ENCODE results near the gene PC. TPM values are rescaled to one million over a fixed set of nuclear protein-coding genes. Genes with fewer than 3 reads are reported as not detected.

The PC gene
- total and polyA plus RNA-seq, 5 experiments from 2014 or later: 3.5 to 8.5 (median 6.9) TPM

GRCh38 chr11:66883016-66883965 lies 74.9 kb downstream of the PC start:
- ATAC-seq (peak; percentile 69 to 72), DNase-seq (peak; percentile 28 to 76 (median 50))
- H3K4me3 Mint-ChIP-seq: no peak overlapping the region
- peaks cover 15 to 28% (median 20%) of the 10 kb centered on the region in 4 donors for H3K4me1 Mint-ChIP-seq
- no peaks in the 10 kb centered on the region for H3K36me3 Mint-ChIP-seq
- H3K27me3 Mint-ChIP-seq: no peaks in the 10 kb centered on the region
- peak overlapping the region in 3 of 10 donors; percentile 8 to 34 (median 23) for H3K27ac Mint-ChIP-seq
- POLR2A ChIA-PET: interaction anchor here (0.5 kb wide), 1 partner anchor 1729 kb away, joined by 3 read pairs; no protein-coding TSS in a partner anchor
- H3K9me3 Mint-ChIP-seq: no peaks in the 10 kb centered on the region

DNA sequence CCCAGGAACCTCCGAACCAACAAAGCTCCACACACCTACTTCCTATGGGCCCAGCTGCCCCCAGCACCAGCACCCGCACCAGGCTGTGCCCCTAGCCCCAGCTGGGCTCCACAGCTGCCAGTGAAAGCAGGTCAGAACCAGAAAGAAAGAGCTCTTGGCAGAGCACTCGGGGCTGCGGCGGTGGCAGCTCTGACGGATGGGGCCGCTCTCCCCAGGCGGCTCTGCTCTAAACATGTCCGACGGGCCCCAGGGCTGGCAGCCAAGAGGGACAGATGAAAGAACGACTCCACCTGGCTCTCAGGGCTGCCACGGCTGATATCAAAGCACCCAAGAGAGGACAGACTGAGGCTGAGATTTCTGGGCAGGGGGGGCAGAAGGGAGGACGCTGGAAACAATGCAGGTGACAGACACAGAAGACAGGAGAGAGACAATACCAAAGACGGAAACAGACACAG lies 75.6 kb downstream of the PC start:
- H3K27ac Mint-ChIP-seq: no peak overlapping the region
- no peaks in the 10 kb centered on the region for H3K9me3 Mint-ChIP-seq
- no peaks in the 10 kb centered on the region for H3K27me3 Mint-ChIP-seq
- POLR2A ChIA-PET: no interaction called here
- no peak overlapping the region for H3K4me3 Mint-ChIP-seq
- no peaks in the 10 kb centered on the region for H3K36me3 Mint-ChIP-seq
- no peak for ATAC-seq
- DNase-seq: no peak
- H3K4me1 Mint-ChIP-seq: peaks cover 15 to 28% (median 20%) of the 10 kb centered on the region in 4 donors

DNA sequence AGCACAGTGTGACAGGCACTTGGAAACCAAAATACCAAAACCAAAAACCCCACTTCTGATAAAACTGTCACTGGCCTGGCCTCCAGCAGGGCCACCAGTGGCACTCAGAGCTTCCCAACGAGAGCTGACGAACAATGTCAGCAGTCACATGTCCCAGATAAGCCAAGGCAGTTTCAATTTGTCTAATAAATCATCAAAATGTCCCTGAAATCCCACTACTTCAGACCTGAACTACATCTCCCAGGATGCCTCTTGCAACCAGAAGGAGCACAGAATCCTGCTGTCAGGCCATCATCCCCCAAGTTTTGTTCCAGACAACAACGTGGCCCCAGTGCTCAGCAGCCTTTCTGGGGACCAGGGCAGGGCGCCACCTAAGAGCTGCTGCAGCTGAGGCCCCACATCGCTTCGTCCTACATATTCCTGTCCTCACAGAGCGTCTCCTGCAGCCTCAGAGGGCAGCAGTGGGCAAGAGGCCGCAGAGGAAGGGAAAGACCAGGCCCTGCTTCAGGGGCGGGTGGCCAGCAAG lies 76.2 kb downstream of the PC start:
- Mint-ChIP-seq H3K36me3 (no peaks in the 10 kb centered on the region), H3K4me1 (peaks cover 15 to 28% (median 20%) of the 10 kb centered on the region in 4 donors), H3K27ac (no peak overlapping the region), H3K4me3 (no peak overlapping the region), H3K27me3 (no peaks in the 10 kb centered on the region), H3K9me3 (no peaks in the 10 kb centered on the region)
- no peak for DNase-seq
- POLR2A ChIA-PET: no interaction called here
- no peak for ATAC-seq

GRCh38 chr11:66881451-66881835 lies 76.7 kb downstream of the PC start:
- Mint-ChIP-seq H3K27ac (peak overlapping the region in 2 of 10 donors; percentile 37 to 80), H3K4me1 (peaks cover 15 to 28% (median 20%) of the 10 kb centered on the region in 4 donors), H3K36me3 (peaks cover 0 to 2% (median 0%) of the 10 kb centered on the region in 3 donors), H3K9me3 (no peaks in the 10 kb centered on the region), H3K4me3 (peak overlapping the region in 2 of 10 donors; percentile 8 to 27), H3K27me3 (no peaks in the 10 kb centered on the region)
- POLR2A ChIA-PET: no interaction called here
- DNase-seq: no peak
- no peak for ATAC-seq

DNA sequence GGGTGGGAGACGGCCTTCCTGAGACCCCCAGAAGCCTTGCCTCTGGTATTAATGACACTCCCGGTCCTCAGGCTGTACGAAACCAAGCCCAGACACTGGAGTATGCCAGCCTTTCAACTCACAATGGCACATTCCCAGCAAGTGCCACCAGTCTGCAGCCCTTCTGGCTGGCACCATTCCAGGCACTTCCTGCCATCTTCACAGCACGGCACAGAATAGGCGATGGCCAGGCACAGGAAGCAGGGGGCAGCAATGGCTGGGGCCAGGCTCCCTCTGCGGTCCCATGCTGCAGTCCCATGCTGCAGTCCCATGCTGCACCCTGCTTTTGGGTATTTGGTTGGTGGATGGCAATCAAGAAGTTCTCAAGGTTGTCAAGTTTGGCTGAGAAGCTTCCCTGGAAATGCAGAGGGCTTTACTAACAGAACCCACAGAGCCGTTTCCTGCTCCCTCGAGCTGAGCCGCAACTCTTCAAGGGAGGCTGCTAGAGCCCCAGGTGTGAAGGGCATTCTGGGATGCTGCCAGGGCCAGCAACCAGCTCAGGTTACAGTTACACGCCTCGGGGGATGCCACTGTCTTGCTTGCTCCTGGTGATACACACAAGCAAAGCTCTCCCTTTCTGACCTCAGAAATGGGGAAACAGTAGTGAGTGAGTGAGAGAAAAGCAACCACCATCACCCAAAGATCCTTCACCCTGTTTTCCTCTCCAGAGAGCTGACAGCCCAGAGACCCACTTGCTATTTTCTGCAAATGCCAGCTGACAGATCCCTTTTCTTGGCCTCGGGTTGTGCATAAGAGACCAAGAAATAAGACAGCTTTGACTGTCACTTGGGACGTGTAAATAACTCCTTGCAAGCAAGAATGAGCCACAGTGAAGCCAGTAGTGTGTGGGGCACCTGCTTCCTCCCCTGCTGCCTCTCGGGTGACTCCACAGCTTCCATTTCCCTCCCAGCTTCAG lies 77.4 kb downstream of the PC start:
- no peaks in the 10 kb centered on the region for H3K9me3 Mint-ChIP-seq
- peak; percentile 53 to 79 for ATAC-seq
- H3K4me3 Mint-ChIP-seq: peak overlapping the region in 5 of 10 donors; percentile 13 to 56 (median 41)
- peaks cover 12 to 28% (median 20%) of the 10 kb centered on the region in 4 donors for H3K4me1 Mint-ChIP-seq
- H3K27ac Mint-ChIP-seq: peak overlapping the region in 3 of 10 donors; percentile 9 to 80 (median 37)
- peaks cover 0 to 2% (median 0%) of the 10 kb centered on the region in 3 donors for H3K36me3 Mint-ChIP-seq
- peak in 3 of 10 donors; percentile 15 to 29 (median 22) for DNase-seq
- POLR2A ChIA-PET: no interaction called here
- H3K27me3 Mint-ChIP-seq: no peaks in the 10 kb centered on the region

DNA sequence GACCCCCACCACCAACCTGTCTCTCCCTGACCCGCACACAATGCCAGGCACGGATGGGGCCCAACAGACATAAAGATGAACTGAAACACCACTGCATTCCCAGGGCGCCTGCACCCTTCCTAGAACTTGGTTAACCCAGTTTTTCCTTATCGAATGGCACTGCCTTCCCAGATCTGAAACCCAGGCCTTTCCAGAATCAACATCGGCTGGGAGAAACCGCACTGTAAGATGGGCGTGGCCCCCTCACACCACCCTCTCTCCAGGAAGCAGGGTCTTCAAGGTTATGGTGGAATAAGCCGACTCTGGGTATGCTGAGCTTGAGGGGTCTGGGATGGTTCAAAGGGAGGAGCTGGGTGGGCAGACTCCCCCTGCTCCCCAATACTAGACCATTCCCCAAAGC lies 78.2 kb downstream of the PC start:
- DNase-seq (no peak), ATAC-seq (no peak)
- Mint-ChIP-seq H3K27me3 (no peaks in the 10 kb centered on the region), H3K27ac (no peak overlapping the region), H3K4me1 (peaks cover 12 to 28% (median 20%) of the 10 kb centered on the region in 4 donors), H3K36me3 (peaks cover 0 to 2% (median 0%) of the 10 kb centered on the region in 3 donors), H3K9me3 (no peaks in the 10 kb centered on the region), H3K4me3 (no peak overlapping the region)
- POLR2A ChIA-PET: interaction anchor here (1.1 kb wide), 1 partner anchor 9 kb away, joined by 3 read pairs; no protein-coding TSS in a partner anchor

- DNase-seq: no peak
- Mint-ChIP-seq H3K36me3 (peaks cover 0 to 2% (median 0%) of the 10 kb centered on the region in 3 donors), H3K9me3 (no peaks in the 10 kb centered on the region), H3K4me3 (no peak overlapping the region), H3K27ac (peak overlapping the region in 1 of 10 donors; percentile 13), H3K27me3 (no peaks in the 10 kb centered on the region), H3K4me1 (peaks cover 12 to 28% (median 20%) of the 10 kb centered on the region in 4 donors)
- POLR2A ChIA-PET: interaction anchor here (1.1 kb wide), 1 partner anchor 9 kb away, joined by 3 read pairs; no protein-coding TSS in a partner anchor
- ATAC-seq: no peak
Measured at GRCh38 chr11:66879583-66879982, 78.6 kb downstream of the PC start.

DNA sequence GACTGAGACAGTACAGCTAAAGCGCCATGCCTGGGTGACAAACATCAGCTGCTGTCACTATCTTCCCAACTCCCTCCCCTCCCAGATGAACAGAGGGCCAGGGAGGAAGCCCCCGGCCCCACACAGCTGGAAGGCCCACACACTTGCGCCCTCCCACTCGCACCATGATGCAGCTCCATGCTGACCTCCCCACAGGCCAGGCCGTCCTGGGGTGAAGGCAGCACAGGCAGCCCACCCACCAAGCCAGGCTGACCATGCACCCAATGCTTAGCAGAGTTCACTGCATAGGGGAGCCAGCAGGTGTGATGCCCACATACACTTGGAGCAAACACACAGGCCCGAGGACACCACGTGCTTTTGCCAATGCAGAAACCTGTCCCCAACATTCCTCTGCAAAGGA lies 79.2 kb downstream of the PC start:
- H3K36me3 Mint-ChIP-seq: peaks cover 0 to 2% (median 0%) of the 10 kb centered on the region in 3 donors
- H3K4me1 Mint-ChIP-seq: peaks cover 12 to 28% (median 20%) of the 10 kb centered on the region in 4 donors
- H3K9me3 Mint-ChIP-seq: no peaks in the 10 kb centered on the region
- ATAC-seq (no peak), DNase-seq (no peak)
- POLR2A ChIA-PET: interaction anchor here (0.7 to 1.1 kb wide), 2 partner anchors 8 to 560 kb away, joined by 3 read pairs; no protein-coding TSS in a partner anchor
- H3K27me3 Mint-ChIP-seq: no peaks in the 10 kb centered on the region
- no peak overlapping the region for H3K27ac Mint-ChIP-seq
- H3K4me3 Mint-ChIP-seq: no peak overlapping the region

- Mint-ChIP-seq H3K9me3 (no peaks in the 10 kb centered on the region), H3K27me3 (no peaks in the 10 kb centered on the region), H3K36me3 (peaks cover 0 to 2% (median 0%) of the 10 kb centered on the region in 3 donors), H3K4me3 (no peak overlapping the region), H3K4me1 (peaks cover 12 to 27% (median 20%) of the 10 kb centered on the region in 4 donors), H3K27ac (no peak overlapping the region)
- DNase-seq (no peak), ATAC-seq (no peak)
- POLR2A ChIA-PET: interaction anchor here (0.7 kb wide), 1 partner anchor 559 kb away, joined by 3 read pairs; no protein-coding TSS in a partner anchor
Measured at GRCh38 chr11:66878474-66878873, 79.7 kb downstream of the PC start.

GRCh38 chr11:66877588-66878385 lies 80.4 kb downstream of the PC start:
- no peak for ATAC-seq
- Mint-ChIP-seq H3K27ac (no peak overlapping the region), H3K4me3 (no peak overlapping the region), H3K36me3 (peaks cover 0 to 2% (median 0%) of the 10 kb centered on the region in 3 donors), H3K4me1 (peaks cover 12 to 22% (median 17%) of the 10 kb centered on the region in 4 donors), H3K27me3 (no peaks in the 10 kb centered on the region), H3K9me3 (no peaks in the 10 kb centered on the region)
- DNase-seq: no peak
- POLR2A ChIA-PET: no interaction called here

DNA sequence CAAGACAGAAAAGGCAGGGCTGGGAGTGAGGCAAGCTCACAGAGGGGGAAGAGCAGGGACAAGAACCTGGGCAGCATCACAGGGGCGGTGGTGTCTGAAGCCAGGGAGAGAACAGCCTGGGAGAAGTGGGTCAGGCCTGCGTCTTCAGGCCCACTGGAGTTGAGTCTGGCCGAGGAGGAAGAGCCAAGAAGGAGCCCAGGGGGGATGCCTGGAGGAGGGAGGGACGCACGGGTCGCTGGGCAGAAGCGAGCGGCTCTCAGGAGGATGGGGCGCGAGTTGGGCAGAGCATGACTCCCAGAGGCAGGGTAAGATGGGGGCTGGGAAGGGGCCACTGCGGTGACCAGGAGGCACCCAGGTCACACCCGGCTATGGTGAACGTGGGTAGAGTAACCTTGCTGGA lies 82.8 kb downstream of the PC start:
- H3K36me3 Mint-ChIP-seq: peaks cover 0 to 2% (median 0%) of the 10 kb centered on the region in 3 donors
- ATAC-seq (no peak), DNase-seq (no peak)
- H3K4me1 Mint-ChIP-seq: peaks cover 4 to 9% (median 6%) of the 10 kb centered on the region in 4 donors
- POLR2A ChIA-PET: no interaction called here
- no peaks in the 10 kb centered on the region for H3K27me3 Mint-ChIP-seq
- H3K27ac Mint-ChIP-seq: no peak overlapping the region
- H3K4me3 Mint-ChIP-seq: no peak overlapping the region
- H3K9me3 Mint-ChIP-seq: no peaks in the 10 kb centered on the region
